Right lobe of liver (tissue), 6 donors: Measurements from ENCODE around the gene TENM3. TPM values are rescaled to one million over a fixed set of nuclear protein-coding genes. Genes with fewer than 3 reads are reported as not detected.

Source experiments
- ATAC-seq, 4 donors: fragments of 200-7000 bp; cut with Tn5 transposase; one replicate each; pipeline ENCODE4 v1.9.1; 2020; ENCODE audit warnings: mild to moderate bottlenecking in 4 of 4, moderate library complexity in 4 of 4
- DNase-seq, 3 donors: peaks; one replicate each; pipeline ENCODE4 v3.0.0-alpha.2; 2020
- H3K27ac ChIP-seq, 3 donors: fragments of 200-600 bp; one replicate each; pipeline ENCODE4 v1.8.0; 2022
- H3K27me3 ChIP-seq, 2 donors: fragments of 200-600 bp; one replicate each; pipeline ENCODE4 v1.8.0; 2022
- H3K36me3 ChIP-seq, 4 donors: fragments of 200-600 bp; sonication (generic) in 1 of 4; one replicate each; pipeline versions ENCODE4 v1.5.1 to v1.8.0; 2017 to 2022; ENCODE audit warnings: control low read depth in 1 of 4
- H3K4me1 ChIP-seq, 4 donors: fragments of 200-600 bp; sonication (generic) in 1 of 4; one replicate each; pipeline versions ENCODE4 v1.5.1 to v1.8.0; 2017 to 2022; ENCODE audit warnings: control low read depth in 1 of 4
- H3K4me3 ChIP-seq, 3 donors: fragments of 200-600 bp; one replicate each; pipeline ENCODE4 v1.8.0; 2022
- H3K9me3 ChIP-seq, 4 donors: fragments of 200-600 bp; sonication (generic) in 1 of 4; one replicate each; pipeline versions ENCODE4 v1.5.1 to v1.8.0; 2017 to 2022; ENCODE audit warnings: control low read depth in 1 of 4
- CTCF ChIP-seq, 4 donors: fragments of 200-600 bp in 3 of 4; fragments of 450-650 bp in 1 of 4; IDR thresholded peaks; one replicate each; pipeline versions ENCODE4 v1.5.1 to v1.8.0; 2016 to 2022; ENCODE audit warnings: antibody characterized with exemption in 4 of 4, mild to moderate bottlenecking in 2 of 4
- POLR2A ChIP-seq: fragments of 450-650 bp; IDR thresholded peaks from one replicate; pipeline ENCODE4 v1.6.1; 2017; ENCODE audit warnings: antibody characterized with exemption, mild to moderate bottlenecking
- WGBS: methylation state at CpG from one replicate; pipeline ENCODE4 v1.1.6; 2018; ENCODE audit warnings: low coverage, low lambda C conversion rate; ENCODE audit not compliant: insufficient coverage; ENCODE audit errors: missing lambda C conversion rate; 5-methylcytosine and 5-hydroxymethylcytosine counted together
- intact Hi-C, 2 donors: fragments of 100-400 bp; cut with DNase I; formaldehyde crosslinking; loops; one replicate each; pipeline versions ENCODE4 v1.11.2 to v1.14.1; 2022
- total RNA-seq, 6 experiments: library from RNA; depleted of rRNA in 2 of 6; stranded (reverse); fragments of >200 nt in 2 of 6; fragmentation: NEBNext Ultra II Directional in 3 of 6; extraction: Animal tissue kit (Norgen Biotek cat#: 25700) in 3 of 6; gene quantifications; one replicate each; pipeline versions ENCODE4 v1.1.0 to v1.2.4, GENCODE V29; 2016 to 2023
- donor health status: DM: no; HTN: yes; CAD: no.
- donor health status: DM: no; HTN: no; CAD: no.
- donor health status: DM: no; HTN: no; CAD: no.
- donor health status: DM: no; HTN: yes; CAD: no.
- donor health status: DM: no; HTN: yes; CAD: no.

Gene TENM3
- total RNA-seq, 6 experiments from 2014 or later, result 0.06 to 3.0 (median 1.1) TPM

GRCh38 chr4:182400790-182401189 lies 157.6 kb downstream of the TENM3 start:
- intact Hi-C loops, result no loop called here

GRCh38 chr4:182404376-182404775 lies 161.2 kb downstream of the TENM3 start:
- Histone ChIP-seq H3K4me1 (no peaks in the 10 kb centered on the region), H3K36me3 (no peaks in the 10 kb centered on the region), H3K4me3 (no peak overlapping the region), H3K27ac (no peak overlapping the region), H3K27me3 (no peaks in the 10 kb centered on the region), H3K9me3 (no peaks in the 10 kb centered on the region)
- intact Hi-C loops, result no loop called here
- DNase-seq (no peak), ATAC-seq (no peak)
- TF ChIP-seq CTCF (IDR thresholded peaks at IDR 0.05) (no peak), POLR2A (no peak)
- WGBS, result 52% methylated on average over 4 of the region's 7 CpGs

More at GRCh38 chr4:182400790-182401189, 157.6 kb downstream of the TENM3 start:
- H3K4me1 ChIP-seq, result no peaks in the 10 kb centered on the region
- 84% methylated on average over 7 of the region's 7 CpGs for WGBS
- DNase-seq (no peak), ATAC-seq (no peak)
- no peak for TF ChIP-seq CTCF (IDR thresholded peaks at IDR 0.05)
- TF ChIP-seq POLR2A, result no peak
- H3K27me3 ChIP-seq, result no peaks in the 10 kb centered on the region
- no peak overlapping the region for H3K27ac ChIP-seq
- no peaks in the 10 kb centered on the region for H3K36me3 ChIP-seq
- H3K4me3 ChIP-seq, result no peak overlapping the region
- no peaks in the 10 kb centered on the region for H3K9me3 ChIP-seq

GRCh38 chr4:182405087-182405486 lies 161.9 kb downstream of the TENM3 start:
- Histone ChIP-seq H3K36me3 (no peaks in the 10 kb centered on the region), H3K4me3 (no peak overlapping the region), H3K27me3 (no peaks in the 10 kb centered on the region), H3K27ac (no peak overlapping the region), H3K9me3 (no peaks in the 10 kb centered on the region), H3K4me1 (no peaks in the 10 kb centered on the region)
- intact Hi-C loops, result no loop called here
- 80% methylated on average over 11 of the region's 11 CpGs for WGBS
- no peak for DNase-seq
- ATAC-seq, result no peak
- TF ChIP-seq POLR2A (no peak), CTCF (IDR thresholded peaks at IDR 0.05) (no peak)

- Histone ChIP-seq H3K4me3 (no peak overlapping the region), H3K4me1 (no peaks in the 10 kb centered on the region), H3K27ac (no peak overlapping the region), H3K9me3 (no peaks in the 10 kb centered on the region), H3K36me3 (no peaks in the 10 kb centered on the region), H3K27me3 (no peaks in the 10 kb centered on the region)
- intact Hi-C loops, result no loop called here
- DNase-seq (no peak), ATAC-seq (no peak)
- WGBS, result 70% methylated on average over 4 of the region's 5 CpGs
- no peak for TF ChIP-seq CTCF (IDR thresholded peaks at IDR 0.05)
- TF ChIP-seq POLR2A, result no peak
These were observed 166.1 kb downstream of the TENM3 start for GRCh38 chr4:182409271-182409670.

GRCh38 chr4:182411391-182411790 lies 168.2 kb downstream of the TENM3 start:
- WGBS, result 72% methylated on average over 3 of the region's 3 CpGs
- H3K4me3 ChIP-seq, result no peak overlapping the region
- TF ChIP-seq POLR2A (no peak), CTCF (IDR thresholded peaks at IDR 0.05) (no peak)
- no peaks in the 10 kb centered on the region for H3K4me1 ChIP-seq
- no peaks in the 10 kb centered on the region for H3K9me3 ChIP-seq
- intact Hi-C loops, result no loop called here
- no peaks in the 10 kb centered on the region for H3K36me3 ChIP-seq
- H3K27ac ChIP-seq, result no peak overlapping the region
- H3K27me3 ChIP-seq, result no peaks in the 10 kb centered on the region
- DNase-seq (no peak), ATAC-seq (no peak)
